ENCODE results near the gene TMEM270.

DNA sequence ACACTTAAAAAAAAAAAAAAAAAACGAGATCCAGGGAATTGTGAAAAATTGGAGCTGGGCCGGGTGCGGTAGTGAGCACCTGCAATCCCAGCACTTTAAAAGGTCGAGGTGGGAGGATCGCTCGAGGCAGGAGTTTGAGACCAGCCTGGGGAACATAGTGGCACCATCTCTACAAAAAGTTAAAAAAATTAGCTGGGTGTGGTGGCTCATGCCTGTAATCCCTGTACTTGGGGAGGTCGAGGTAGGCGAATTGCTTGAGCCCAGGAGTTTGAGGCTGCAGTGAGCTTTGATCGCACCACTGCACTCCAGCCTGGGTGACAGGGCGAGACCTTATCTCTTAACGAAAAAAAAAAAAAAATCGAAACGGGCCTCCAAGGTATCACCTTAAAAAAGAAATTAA is 28.2 kb upstream of the TMEM270 start:
- no peak for TF ChIP-seq MXI1 (IDR thresholded peaks at IDR 0.05; ENCODE audit: borderline replicate concordance, low read depth, low read length)
- no peak for TF ChIP-seq RCOR1 (IDR thresholded peaks at IDR 0.05; ENCODE audit: insufficient replicate concordance, low read length)
- TF ChIP-seq POLR2A (IDR thresholded peaks at IDR 0.05; ENCODE audit: low read depth, low read length) = no peak
- TF ChIP-seq, protein P1, sequence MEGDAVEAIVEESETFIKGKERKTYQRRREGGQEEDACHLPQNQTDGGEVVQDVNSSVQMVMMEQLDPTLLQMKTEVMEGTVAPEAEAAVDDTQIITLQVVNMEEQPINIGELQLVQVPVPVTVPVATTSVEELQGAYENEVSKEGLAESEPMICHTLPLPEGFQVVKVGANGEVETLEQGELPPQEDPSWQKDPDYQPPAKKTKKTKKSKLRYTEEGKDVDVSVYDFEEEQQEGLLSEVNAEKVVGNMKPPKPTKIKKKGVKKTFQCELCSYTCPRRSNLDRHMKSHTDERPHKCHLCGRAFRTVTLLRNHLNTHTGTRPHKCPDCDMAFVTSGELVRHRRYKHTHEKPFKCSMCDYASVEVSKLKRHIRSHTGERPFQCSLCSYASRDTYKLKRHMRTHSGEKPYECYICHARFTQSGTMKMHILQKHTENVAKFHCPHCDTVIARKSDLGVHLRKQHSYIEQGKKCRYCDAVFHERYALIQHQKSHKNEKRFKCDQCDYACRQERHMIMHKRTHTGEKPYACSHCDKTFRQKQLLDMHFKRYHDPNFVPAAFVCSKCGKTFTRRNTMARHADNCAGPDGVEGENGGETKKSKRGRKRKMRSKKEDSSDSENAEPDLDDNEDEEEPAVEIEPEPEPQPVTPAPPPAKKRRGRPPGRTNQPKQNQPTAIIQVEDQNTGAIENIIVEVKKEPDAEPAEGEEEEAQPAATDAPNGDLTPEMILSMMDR (conservative IDR thresholded peaks at IDR 0.05; ENCODE audit: low read depth, low read length) = no peak
- no peak for TF ChIP-seq RAD21 (IDR thresholded peaks at IDR 0.05; ENCODE audit: low read length)
- TF ChIP-seq CHD1 (IDR thresholded peaks at IDR 0.05; ENCODE audit: low read depth, low read length) = no peak
- TF ChIP-seq FOS (IDR thresholded peaks at IDR 0.05; ENCODE audit: low read depth, low read length) = no peak
